Adrenal gland (tissue), 12 donors: ENCODE measurements around the gene XPR1. TPM values are rescaled to one million over a fixed set of nuclear protein-coding genes. Genes with fewer than 3 reads are reported as not detected.

Source experiments
- DNase-seq, 7 donors: peaks; one replicate each; pipeline ENCODE4 v3.0.0-alpha.2; 2019 to 2020
- H3K27ac ChIP-seq, 5 donors: fragments of 200-600 bp; sonication (generic) in 4 of 5; 1 replicate in 3 of 5; 2 replicates in 2 of 5; pipeline versions ENCODE4 v1.5.1 to v1.8.0; 2016 to 2020; ENCODE audit warnings: mild to moderate bottlenecking in 1 of 5
- H3K27me3 ChIP-seq: fragments of 200-600 bp; 2 replicates; pipeline ENCODE4 v1.8.0; 2021
- H3K36me3 ChIP-seq, 2 donors: fragments of 200-600 bp; replicated peaks in 1 of 2; 1 replicate in 1 of 2; 2 replicates in 1 of 2; pipeline versions ENCODE4 v1.5.1 to v1.8.0; 2018 to 2022
- H3K4me1 ChIP-seq, 2 donors: fragments of 200-600 bp; replicated peaks in 1 of 2; 1 replicate in 1 of 2; 2 replicates in 1 of 2; pipeline versions ENCODE4 v1.5.1 to v1.8.0; 2018 to 2021
- H3K4me3 ChIP-seq, 4 donors: fragments of 200-600 bp; sonication (generic) in 3 of 4; one replicate each; pipeline ENCODE4 v1.5.1; 2016 to 2018
- H3K9me3 ChIP-seq, 3 donors: fragments of 200-600 bp; sonication (generic) in 1 of 3; replicated peaks in 1 of 3; 1 replicate in 2 of 3; 2 replicates in 1 of 3; pipeline versions ENCODE4 v1.5.1 to v1.8.0; 2016 to 2021
- POLR2A ChIP-seq, 2 donors: fragments of 450-650 bp; IDR thresholded peaks; one replicate each; pipeline ENCODE4 v1.6.1; 2017; ENCODE audit warnings: antibody characterized with exemption in 2 of 2, mild to moderate bottlenecking in 2 of 2, moderate library complexity in 1 of 2
- WGBS, 4 donors: extraction: QIAGEN DNeasy Blood & Tissue Kit in 2 of 4; methylation state at CpG; one replicate each; pipeline versions ENCODE4 v1.1.5 to v1.1.7; 2013 to 2017; 5-methylcytosine and 5-hydroxymethylcytosine counted together
- intact Hi-C, 2 donors: fragments of 100-400 bp; cut with DNase I; formaldehyde crosslinking; loops; one replicate each; pipeline versions ENCODE4 v1.14.1 to v1.15.0; 2022 to 2023
- polyA plus RNA-seq, 3 donors: library from polyadenylated mRNA; stranded (reverse); fragments of 200-250 nt in 2 of 3; fragments of 350-450 nt in 1 of 3; fragmentation: Illumina TruSeq in 1 of 3; extraction: RNeasy Lipid Tissue Mini Kit (QIAGEN cat#74804) in 1 of 3; gene quantifications; one replicate each; pipeline ENCODE4 v1.2.3, GENCODE V29; 2013 to 2014
- total RNA-seq, 9 donors: library from RNA; depleted of rRNA in 4 of 9; stranded (reverse); fragments of >200 nt in 4 of 9; fragments of 120-200 nt in 1 of 9; fragmentation: NEBNext Ultra II Directional in 1 of 9; extraction: Animal tissue kit (Norgen Biotek cat#: 25700) in 1 of 9; gene quantifications; one replicate each; pipeline versions ENCODE4 v1.1.0 to v1.2.4, GENCODE V29; 2013 to 2023
- TF ChIP-seq, protein P1 (sequence below), 6 experiments: fragments of 450-650 bp in 4 of 6; fragments of 200-600 bp in 2 of 6; sonication (generic) in 1 of 6; IDR thresholded peaks; 1 replicate in 5 of 6; 2 replicates in 1 of 6; pipeline versions ENCODE4 v1.5.1 to v1.8.0; 2016 to 2021; ENCODE audit warnings: antibody characterized with exemption in 6 of 6, mild to moderate bottlenecking in 2 of 6, moderate library complexity in 1 of 6
- donor health status: healthy with polysubstance abuse.
- donor health status: Bipolar disorder and iron deficiency.
- donor health status: DM: yes; HTN: yes; CAD: no.
- donor health status: DM: no; HTN: no; CAD: no.
- donor health status: DM: no; HTN: no; CAD: no.
- donor health status: DM: yes; HTN: yes; CAD: no.

XPR1 gene
- total and polyA plus RNA-seq, 12 donors: 4.8 to 53.0 (median 24.1) TPM

DNA sequence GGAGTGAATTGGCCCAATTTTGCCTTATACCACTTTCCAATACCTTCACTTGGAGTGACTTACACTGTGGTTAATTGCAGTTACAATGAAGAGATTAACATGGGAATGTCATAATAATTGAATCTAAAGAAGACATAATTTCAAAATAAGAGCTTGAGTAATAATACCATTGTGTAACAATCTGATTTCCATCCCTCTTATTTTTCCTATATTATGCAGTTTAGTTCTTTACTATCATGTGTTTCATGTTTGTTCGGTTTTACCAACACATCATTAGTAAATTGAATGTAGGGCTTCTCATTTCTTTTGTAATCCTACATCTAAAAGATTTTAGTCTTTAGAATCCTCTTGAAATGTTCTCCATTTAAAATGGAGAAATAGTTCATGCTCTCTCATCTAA is 19.2 kb upstream of the XPR1 start:
- TF ChIP-seq POLR2A (IDR thresholded peaks at IDR 0.05): no peak
- TF ChIP-seq, protein P1, sequence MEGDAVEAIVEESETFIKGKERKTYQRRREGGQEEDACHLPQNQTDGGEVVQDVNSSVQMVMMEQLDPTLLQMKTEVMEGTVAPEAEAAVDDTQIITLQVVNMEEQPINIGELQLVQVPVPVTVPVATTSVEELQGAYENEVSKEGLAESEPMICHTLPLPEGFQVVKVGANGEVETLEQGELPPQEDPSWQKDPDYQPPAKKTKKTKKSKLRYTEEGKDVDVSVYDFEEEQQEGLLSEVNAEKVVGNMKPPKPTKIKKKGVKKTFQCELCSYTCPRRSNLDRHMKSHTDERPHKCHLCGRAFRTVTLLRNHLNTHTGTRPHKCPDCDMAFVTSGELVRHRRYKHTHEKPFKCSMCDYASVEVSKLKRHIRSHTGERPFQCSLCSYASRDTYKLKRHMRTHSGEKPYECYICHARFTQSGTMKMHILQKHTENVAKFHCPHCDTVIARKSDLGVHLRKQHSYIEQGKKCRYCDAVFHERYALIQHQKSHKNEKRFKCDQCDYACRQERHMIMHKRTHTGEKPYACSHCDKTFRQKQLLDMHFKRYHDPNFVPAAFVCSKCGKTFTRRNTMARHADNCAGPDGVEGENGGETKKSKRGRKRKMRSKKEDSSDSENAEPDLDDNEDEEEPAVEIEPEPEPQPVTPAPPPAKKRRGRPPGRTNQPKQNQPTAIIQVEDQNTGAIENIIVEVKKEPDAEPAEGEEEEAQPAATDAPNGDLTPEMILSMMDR (IDR thresholded peaks at IDR 0.05): no peak
- H3K36me3 ChIP-seq: no peaks in the 10 kb centered on the region
- no peak for DNase-seq
- H3K9me3 ChIP-seq: no peaks in the 10 kb centered on the region
- peaks cover 6 to 25% of the 10 kb centered on the region in 2 donors for H3K4me1 ChIP-seq
- intact Hi-C loops: no loop called here
- H3K4me3 ChIP-seq: no peak overlapping the region
- peak overlapping the region in 2 of 5 donors; percentile 67 to 94 for H3K27ac ChIP-seq
- H3K27me3 ChIP-seq: no peaks in the 10 kb centered on the region
- WGBS, 4 donors: 87 to 98% (median 90%) methylated on average over 1 of the region's 1 CpG

DNA sequence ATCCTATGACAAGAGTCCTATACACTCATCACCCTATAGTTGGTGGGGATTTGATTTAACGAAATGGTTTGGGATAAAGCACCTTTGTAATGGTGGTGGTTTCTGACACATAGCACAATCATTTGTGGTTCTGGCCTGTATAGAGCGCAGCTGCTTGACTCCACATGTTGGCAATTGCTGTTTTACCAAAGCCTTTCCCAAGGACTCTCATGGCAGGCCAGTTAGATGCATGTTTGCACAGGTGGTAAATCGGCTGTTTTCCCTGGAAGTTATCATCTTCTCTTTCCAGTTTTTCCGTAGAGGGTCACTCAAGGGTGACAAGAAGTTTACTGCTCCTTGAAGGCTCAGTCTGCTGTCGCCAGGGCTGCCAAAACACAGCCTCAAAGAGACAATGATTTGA is 17.1 kb upstream of the XPR1 start:
- intact Hi-C loops: no loop called here
- no peak for DNase-seq
- WGBS, 4 donors: 66 to 86% (median 78%) methylated on average over 5 of the region's 5 CpGs
- Histone ChIP-seq H3K27me3 (no peaks in the 10 kb centered on the region), H3K4me3 (no peak overlapping the region), H3K27ac (no peak overlapping the region), H3K9me3 (no peaks in the 10 kb centered on the region), H3K36me3 (no peaks in the 10 kb centered on the region), H3K4me1 (peaks cover 6 to 25% of the 10 kb centered on the region in 2 donors)
- TF ChIP-seq, protein P1 (IDR thresholded peaks at IDR 0.05): no peak
- no peak for TF ChIP-seq POLR2A (IDR thresholded peaks at IDR 0.05)

DNA sequence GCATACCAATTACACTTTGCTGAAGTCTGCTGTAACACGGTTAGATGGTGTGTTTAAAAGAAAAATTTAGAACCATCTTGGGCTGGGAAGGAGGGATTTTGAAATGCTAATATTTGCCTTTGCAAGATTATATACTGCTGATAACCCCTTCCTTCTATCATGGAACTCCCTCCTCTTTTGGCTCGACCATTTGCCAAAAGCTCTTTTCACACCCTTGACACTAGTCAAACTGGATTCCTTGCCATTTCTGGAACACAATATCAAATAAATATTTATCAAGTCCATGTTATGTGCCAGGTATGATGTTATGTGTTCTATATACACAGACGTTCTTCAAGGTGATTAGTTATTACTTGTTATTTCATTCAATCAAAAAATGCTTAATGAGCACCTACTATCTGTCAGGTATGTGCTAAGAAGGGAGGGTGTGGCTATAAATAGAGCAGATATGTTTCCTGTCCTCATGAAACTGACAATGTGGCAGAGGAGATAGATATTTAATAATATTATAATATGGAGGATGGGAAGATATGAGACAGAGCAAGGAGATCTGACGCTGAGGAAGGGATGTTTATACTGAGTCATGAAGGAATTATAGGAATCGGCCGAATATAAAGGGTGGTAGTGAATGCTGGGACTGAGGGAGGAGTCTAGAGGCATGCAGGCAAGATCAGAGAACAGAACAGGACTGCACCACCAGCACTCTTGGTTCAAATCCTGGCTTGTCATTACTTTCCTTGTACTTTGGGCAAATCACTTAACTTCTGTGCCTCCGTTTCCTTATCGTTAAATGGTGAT is 16.1 kb upstream of the XPR1 start:
- 82 to 85% (median 83%) methylated on average over 8 of the region's 8 CpGs for WGBS, 4 donors
- intact Hi-C loops: no loop called here

DNA sequence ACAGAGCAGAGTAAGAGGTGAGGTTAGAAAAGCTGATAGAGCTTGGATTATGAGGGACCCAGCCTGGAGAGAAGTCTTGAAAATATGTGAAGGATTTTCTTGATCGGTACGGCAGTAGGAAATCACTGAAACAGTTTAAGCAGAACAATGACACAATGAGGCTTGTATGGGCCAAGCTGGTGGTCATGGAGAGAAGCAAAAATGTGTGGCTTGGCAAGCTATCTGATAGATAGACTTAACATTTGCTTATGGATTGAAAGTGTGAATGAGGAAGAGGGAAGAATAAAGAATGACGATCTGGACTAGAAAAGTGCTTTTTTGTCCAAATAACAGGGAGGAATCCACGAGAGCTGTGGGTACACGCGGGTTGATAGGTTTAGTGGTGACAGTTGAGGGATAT is 15.4 kb upstream of the XPR1 start:
- intact Hi-C loops: no loop called here
- no peaks in the 10 kb centered on the region for H3K27me3 ChIP-seq
- TF ChIP-seq POLR2A (IDR thresholded peaks at IDR 0.05): no peak
- TF ChIP-seq, protein P1 (IDR thresholded peaks at IDR 0.05): no peak
- H3K4me3 ChIP-seq: no peak overlapping the region
- no peaks in the 10 kb centered on the region for H3K36me3 ChIP-seq
- H3K9me3 ChIP-seq: no peaks in the 10 kb centered on the region
- H3K4me1 ChIP-seq: peaks cover 0 to 15% of the 10 kb centered on the region in 2 donors
- H3K27ac ChIP-seq: no peak overlapping the region
- DNase-seq: no peak
- WGBS, 4 donors: 90 to 96% (median 93%) methylated on average over 6 of the region's 6 CpGs

More for the DNA sequence above, 16.1 kb upstream of the XPR1 start:
- DNase-seq: no peak
- H3K27ac ChIP-seq: no peak overlapping the region
- H3K36me3 ChIP-seq: no peaks in the 10 kb centered on the region
- no peaks in the 10 kb centered on the region for H3K9me3 ChIP-seq
- TF ChIP-seq, protein P1 (IDR thresholded peaks at IDR 0.05): no peak
- no peak for TF ChIP-seq POLR2A (IDR thresholded peaks at IDR 0.05)
- H3K4me3 ChIP-seq: no peak overlapping the region
- H3K27me3 ChIP-seq: no peaks in the 10 kb centered on the region
- peaks cover 6 to 22% of the 10 kb centered on the region in 2 donors for H3K4me1 ChIP-seq
